ENCODE data around the gene DNAJC27. TPM values are rescaled to one million over a fixed set of nuclear protein-coding genes. Genes with fewer than 3 reads are reported as not detected.

The DNAJC27 gene
- total RNA-seq, 1 donor from 2014 or later, result 6.9 TPM

DNA sequence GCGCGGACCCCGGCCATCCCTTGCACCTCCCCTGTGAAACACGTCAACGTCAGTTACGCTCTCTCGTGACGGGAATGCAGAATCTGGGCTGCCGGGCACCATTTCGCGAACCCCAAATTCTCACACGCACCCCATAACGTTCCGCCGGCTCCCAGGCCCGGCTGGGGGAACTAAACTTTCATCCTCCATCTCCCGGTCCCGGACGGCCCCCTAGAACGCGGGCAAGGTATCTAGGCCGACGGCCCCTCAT is 544 bp downstream of the DNAJC27 start:
- intact Hi-C loops (cut with micrococcal nuclease), result loop anchor here (1.0 to 10.0 kb wide), 5 partner anchors 51 to 1064 kb away; partner anchors contain the start of genes ADCY3, ATAD2B, CENPO and NCOA1

DNA sequence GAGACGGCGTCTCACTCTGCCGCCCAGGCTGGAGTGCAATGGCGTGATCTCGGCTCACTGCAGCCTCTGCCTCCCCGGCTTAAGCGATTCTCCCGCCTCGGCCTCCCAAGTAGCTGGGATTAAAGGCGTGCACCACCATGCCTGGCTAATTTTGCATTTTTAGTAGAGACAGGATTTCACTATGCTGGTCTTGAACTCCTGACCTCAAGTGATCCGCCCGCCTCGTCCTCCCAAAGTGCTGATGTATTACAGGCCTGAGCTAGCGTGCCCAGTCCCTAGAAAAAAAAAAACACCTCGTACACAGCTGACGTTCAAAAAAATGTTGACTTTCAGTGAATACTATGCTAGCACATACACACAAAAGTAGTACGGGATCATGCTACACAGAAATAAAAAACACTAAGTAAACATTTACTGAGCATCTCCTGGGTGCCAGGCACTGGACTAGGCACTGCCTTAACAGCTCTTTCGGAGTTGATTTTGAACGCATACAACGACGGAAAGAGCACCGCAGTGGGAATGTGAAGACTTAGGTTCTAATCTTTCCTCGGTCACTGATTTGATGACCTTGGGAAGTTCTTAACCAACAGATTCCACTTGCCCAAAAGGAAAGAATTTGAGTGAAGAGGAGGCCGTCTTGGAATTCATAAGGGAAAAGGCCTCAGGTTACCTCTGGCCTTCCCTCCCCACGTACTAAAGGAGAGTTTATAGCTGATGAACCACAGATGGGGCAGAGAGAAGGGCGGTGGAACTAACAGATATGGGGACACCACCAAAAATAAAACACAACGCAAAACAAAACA is 1.1 kb downstream of the DNAJC27 start:
- intact Hi-C loops (cut with micrococcal nuclease), result loop anchor here (1.0 to 10.0 kb wide), 5 partner anchors 50 to 1064 kb away; partner anchors contain the start of genes ADCY3, ATAD2B, CENPO and NCOA1

DNA sequence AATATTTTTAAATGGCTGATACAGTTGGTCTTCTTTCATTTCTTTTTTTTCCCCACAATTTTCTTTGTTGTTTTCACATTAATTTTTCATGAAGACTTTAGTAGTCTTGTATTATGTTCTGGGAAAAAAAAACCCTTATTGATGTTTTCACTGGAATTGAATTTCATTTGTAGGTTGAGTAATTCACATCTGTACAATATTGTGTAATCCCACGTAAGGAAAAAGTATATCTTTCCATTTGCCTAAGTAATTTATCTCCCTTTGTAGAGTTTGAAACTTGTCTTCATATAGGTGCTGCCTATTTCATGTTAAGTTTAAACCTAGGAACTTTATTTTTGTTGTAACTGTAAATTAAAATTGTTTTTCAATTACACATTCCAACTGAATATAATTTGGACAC is 2.0 kb downstream of the DNAJC27 start:
- intact Hi-C loops (cut with micrococcal nuclease), result loop anchor here (2.0 to 10.0 kb wide), 3 partner anchors 479 to 1065 kb away; partner anchors contain the start of genes ATAD2B, NCOA1 and RAB10

DNA sequence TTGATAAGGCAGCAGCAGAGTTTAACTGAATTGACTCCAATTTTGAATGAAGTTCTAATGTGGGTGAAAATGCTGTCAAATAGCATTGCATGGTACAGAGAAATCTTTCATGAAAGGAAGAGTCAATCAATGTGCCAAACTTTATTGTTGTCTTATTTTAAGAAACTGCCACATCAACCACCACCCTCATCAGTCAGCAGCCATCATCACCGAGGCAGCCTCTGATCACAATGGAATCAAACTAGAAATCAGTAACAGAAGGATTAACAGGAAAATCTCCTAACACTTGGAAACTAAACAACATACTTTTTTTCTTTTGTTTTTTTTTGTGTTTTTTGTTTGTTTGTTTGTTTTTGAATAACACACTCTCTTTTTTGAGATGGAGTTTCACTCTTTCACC is 9.9 kb downstream of the DNAJC27 start:
- intact Hi-C loops (cut with micrococcal nuclease), result no loop called here

DNA sequence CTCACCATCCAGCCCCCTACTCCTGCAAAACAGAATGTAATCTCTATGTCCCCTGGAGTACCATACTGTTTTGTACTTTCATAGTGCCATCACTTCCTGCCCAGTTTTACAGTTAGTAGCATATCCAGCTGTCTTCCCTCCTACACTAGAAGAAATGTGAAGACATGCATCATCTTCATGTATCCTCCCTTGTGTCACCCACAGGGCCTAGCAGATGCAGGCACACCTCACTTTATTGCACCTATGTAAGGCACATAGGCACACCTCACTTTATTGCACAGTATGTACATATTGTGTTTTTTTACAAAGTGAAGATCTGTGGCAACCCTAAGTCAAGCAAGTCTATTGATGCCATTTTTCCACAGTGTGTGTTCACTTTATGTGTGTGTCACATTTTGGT is 12.0 kb downstream of the DNAJC27 start:
- intact Hi-C loops (cut with micrococcal nuclease), result no loop called here

DNA sequence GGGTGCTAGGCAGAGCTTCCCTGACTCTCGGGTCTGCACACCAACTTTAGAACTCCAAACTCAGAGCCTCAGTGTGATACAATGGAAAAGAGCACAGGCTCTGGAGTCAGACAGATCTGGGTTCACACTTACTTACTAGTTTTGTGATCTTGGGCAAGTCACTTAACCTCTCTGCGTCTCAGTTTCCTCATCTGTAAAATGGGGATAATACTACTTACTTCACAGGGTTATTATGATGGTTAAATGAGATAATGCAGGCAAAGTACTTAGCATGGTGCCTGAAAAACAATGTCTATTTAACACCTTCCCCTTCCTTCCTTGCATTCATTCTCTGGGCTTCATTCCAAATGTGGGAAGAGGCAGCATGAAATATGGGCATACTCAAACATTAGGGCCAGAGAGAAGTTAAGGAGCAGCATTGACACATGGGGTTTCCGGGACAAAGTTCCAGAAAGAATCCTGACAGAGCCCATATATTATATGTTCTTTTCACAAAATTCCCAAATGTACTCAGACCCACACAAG is 13.3 kb downstream of the DNAJC27 start:
- intact Hi-C loops (cut with micrococcal nuclease), result no loop called here

DNA sequence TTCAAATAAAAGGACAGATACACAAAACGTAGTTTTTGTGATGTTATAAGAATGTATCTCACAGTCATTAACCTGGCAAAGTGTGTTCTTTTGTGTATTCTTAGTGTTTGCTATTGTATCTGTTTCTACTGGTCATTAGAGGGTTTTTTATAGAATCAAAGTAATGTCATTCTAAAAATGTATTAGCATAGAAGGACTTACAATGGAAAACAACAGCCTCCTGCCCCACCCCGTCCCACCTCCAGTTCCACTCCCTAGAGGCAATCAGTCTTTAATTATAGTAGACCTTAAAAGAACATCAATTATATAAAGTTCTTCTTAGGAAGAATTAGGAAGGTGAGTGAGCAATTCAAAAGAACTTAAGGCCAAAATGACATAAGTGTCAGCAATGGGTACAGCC is 13.8 kb downstream of the DNAJC27 start:
- intact Hi-C loops (cut with micrococcal nuclease), result no loop called here

DNA sequence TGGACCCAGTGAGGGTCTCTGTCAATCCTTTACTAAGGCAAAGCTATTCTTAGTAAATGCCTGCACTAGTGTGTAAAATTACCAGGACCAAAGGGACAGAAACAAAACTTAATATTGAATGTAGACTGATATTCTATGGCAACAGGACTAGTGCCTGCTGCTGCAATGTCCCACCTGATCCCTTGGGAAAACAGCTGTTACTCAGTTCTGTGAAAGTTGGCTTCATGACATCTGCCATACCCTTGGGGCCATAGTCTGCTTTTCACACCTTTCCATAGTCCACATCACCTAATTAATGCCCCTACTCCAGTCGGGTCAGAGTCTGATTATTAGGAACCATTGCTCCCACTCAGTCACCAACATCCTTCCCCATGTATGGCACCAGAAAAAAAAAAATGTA is 14.5 kb downstream of the DNAJC27 start:
- intact Hi-C loops (cut with micrococcal nuclease), result no loop called here

DNA sequence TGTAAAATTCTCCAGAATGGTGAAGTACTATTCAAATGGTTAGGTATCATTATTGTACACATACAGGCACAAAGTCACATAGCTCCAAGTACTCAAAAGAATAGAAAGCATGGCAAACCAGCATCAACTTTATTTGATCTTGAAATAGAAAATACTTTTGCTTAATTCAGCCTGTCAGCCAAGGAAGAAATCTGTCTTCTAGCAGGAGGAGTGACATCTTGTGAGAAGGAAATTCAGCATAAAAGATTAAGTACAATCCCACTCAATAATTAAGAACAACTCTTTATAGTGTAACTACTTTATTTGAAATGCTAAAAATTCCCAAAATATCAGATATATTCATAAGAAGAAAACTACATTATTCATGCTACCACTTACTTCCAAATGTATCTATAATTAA is 15.8 kb downstream of the DNAJC27 start:
- intact Hi-C loops (cut with micrococcal nuclease), result no loop called here

DNA sequence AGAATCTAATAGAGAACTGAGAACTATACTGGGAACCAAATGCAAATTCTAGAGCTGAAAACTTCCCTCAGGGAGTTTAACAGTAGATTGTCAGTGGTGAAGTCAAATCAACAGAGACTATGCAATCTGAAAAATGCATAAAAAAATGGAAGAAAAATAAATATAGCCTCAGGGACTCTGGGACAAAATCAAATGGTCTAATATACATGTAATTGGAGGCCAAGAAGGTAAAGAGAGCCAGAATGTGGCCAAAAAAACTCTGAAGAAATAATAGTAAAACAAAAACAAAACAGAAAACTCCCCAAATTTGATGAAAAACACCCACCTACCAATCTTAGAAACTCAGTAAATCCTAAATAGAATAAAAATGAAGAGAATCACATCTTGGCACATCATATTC is 16.5 kb downstream of the DNAJC27 start:
- intact Hi-C loops (cut with micrococcal nuclease), result no loop called here

DNA sequence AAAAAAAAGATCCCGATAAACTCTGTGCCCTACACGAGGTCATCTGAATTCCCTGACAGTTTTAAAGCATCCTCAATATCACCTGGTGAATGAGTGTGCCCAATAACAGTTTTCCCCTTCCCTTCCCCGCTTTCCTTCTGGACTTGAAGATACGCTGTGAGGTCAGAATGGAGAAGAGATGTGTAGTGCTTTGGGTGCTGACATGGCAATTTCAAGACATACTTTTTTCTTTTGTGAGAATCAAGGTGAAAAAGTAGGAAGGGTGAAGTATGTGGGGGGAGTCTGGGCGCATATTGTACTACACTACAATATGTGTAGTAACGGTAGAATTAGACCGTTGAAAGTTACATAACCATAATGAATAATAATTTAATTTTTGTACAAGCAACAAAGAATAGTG is 21.7 kb downstream of the DNAJC27 start:
- intact Hi-C loops (cut with micrococcal nuclease), result no loop called here

DNA sequence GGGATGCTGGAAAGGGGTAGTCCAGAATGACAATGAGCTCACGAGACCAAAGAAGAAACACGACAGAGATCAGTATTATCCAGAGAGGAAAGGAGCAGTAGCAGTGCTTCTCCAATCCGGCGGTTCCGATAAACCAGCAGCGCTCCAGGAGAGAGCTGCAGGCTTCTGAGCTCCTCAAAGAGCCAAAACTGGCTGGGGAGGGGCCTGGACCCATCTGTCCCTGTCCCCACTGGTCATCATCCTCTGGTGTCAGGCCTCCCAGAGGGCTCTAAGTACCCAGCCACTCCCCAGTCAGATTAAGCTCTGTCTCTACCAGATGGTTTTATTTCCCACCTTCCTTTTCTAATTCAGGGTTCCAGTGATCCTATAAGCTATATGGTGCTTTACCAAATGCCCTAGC is 23.2 kb downstream of the DNAJC27 start:
- intact Hi-C loops (cut with micrococcal nuclease), result no loop called here

DNA sequence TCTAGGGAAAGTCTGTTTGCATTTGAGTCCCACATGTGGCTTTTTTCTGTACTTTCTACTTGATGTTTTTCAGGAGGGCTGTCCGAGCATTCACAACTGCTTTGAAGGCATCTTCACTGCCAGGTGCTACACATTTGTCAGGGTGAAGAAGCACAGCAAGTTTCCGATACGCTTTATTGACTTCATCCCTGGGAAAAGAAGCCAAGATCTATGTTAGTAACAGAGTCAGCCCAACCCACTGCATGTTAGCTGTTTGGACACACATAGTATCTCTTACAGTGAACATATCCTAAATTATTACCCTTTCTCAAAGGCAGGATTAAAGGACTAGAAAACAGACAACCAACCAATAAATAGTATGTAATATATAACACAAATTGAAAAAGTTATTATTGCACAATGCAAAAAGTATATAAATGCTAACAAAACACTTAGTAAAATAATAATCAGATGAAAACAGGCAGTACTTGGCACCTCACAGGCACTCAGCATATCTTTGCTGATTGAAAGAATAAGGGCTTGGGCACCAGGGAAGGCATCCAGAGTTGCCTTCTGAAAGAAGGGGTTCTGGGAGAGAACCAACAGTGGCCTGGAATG is 24.1 kb downstream of the DNAJC27 start:
- intact Hi-C loops (cut with micrococcal nuclease), result no loop called here

DNA sequence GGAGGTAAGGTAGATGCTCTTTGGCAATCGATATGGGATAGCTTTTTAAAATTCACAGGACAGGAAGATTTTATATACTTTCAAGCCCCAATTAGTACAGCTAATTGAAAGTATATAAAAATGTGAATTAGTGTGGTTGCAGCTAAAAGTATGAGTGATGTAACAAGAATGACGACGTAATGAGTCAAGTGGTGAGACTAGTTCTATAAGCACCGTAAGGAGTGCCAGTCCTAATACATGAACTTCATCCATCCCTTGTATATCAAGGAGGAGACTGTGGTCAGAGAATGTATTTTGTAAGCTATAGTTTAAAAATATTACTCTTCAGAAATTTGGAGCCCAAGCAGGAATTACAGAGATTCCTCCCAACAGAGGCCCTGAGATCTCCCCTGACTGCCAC is 25.8 kb downstream of the DNAJC27 start:
- intact Hi-C loops (cut with micrococcal nuclease), result no loop called here

DNA sequence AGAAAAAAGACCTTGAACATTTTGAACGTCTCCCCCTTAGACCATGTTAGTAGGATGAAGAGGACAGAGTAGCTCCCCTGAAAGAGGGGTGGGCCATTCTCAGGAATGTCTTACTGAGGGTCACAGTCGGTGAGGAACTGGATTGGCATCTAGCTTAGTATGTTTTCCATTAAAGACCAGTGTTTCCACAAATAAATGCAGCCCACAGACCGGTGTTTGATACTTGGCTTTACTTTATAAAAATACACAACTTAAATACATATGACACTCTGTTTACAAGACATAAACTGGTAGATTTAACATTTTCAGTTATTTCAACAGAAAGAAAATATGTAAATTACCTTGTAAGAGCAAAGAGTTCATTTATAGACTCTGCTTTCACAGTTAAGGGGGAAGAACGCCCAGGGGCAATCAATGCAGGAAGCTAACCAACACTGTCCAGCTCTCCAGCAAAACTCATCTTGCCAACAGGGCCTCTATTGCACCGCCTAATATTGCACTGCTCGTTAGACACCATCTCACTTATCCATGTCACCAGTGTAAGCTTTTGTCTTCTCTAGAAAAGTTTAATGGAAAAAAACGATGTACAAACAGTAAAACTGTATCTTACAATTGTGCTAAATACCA is 28.2 kb downstream of the DNAJC27 start:
- intact Hi-C loops (cut with micrococcal nuclease), result no loop called here

DNA sequence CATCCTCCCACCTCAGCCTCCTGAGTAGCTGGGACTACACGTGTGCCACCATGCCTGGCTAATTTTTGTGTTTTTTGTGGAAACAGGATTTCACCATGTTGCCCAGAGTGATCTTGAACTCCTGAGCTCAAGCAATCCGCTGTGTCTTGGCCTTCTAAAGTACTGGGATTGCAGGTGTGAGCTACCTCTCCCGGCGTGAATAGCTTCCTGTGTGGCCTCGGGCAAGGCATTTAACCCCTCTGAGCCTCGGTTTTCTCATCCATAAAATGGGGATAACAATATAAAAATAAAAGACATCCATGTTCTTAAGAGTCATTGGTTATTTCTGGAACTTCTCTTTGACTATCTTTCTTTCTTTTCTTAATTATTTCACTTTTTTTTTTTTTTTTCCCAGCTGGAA is 32.4 kb downstream of the DNAJC27 start:
- intact Hi-C loops (cut with micrococcal nuclease), result no loop called here

DNA sequence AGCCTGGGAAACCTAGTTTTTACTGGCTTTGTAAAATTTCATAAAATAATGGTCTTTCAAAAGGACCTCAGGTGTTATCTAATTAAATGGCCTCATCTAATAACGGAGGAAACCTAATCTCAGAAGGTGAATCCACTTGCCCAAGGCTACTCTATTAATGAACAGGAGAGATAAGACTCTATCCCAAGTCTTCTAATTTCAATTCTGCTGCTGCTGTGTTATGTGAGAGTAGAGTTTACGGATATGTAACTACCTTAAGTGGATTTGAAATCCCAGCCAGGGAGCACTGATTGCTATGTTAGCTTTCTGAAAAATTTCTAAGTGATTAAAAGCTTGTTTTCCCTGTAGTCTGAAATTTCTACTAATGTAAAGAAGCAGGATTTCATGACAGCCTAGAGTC is 34.5 kb downstream of the DNAJC27 start:
- intact Hi-C loops (cut with micrococcal nuclease), result no loop called here

DNA sequence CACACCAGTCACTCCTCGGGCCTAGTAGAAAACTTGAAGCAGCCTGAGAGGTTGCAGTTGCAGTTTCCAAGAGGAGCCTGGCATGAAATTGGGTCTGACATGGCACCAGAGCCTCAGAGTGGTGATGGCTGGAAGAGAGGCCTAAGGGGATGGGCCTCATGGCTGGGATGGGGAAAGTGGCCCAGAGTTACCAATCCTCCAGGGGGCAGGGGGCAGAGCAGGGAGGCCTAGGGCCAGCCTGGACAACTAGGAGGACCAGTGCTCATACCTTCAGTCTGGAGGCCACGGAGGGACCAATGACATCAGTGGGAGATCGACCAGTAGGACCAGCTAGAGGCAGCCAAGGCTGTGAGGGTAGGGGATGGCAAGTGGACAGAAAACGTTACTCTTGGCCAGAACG is 36.6 kb downstream of the DNAJC27 start:
- intact Hi-C loops (cut with micrococcal nuclease), result no loop called here

DNA sequence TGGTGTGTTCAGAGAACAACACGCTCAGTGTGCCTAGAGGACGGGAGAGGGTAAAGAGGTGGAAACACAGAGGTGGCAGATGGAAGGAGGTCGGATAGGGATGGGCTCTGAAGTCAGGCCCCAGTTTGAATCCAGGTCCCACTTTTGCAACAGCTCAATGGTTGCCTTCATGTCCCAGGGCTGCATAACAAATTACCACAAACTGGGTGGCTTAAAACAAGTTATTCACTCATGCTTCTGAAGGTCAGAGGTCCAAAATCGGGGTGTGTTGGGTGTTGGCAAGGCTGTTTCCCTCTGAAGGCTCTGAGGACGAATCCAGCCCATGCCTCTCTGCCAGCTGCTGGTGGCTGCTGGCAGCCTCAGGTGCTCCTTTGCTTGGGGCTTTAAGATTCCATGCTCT is 39.0 kb downstream of the DNAJC27 start:
- intact Hi-C loops (cut with micrococcal nuclease), result no loop called here

DNA sequence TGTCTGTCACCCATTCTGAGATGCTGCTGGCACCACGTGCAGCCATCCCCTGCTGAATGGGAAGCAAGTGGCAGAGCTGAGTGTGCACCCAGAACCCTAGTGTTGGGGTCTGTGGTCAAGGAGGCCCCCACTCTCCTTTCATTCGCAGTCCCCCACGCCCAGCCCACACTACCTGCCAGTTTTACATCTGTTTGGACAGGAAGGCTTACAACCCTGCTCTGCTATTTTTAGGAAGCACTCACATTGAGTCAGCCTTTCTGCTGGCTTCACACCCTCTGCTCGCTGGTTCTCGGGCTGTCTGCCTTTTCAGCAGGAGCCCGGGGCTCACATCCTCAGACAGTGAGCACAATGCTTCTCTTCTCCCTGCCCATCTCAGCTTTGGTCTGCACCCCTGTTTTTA is 41.0 kb downstream of the DNAJC27 start:
- intact Hi-C loops (cut with micrococcal nuclease), result no loop called here

DNA sequence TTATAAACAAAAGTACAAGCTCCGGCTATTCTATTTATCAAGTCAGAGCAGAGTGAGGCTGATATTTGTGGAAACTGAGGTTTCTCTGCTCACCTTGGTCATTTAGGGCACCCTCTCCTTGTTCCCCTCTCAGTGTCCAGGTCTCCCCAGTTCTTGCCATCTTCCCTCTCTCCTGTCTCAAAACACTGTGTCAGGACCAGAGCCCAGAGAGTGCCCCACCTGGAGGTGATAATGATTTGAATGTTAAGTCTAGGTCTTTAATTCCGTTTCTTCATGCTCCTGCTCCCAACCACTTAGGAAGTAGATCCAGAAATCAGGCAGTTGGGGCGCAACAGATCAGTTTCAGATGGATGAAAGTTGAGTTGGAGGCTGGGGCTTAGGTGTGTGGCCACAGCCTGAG is 42.5 kb downstream of the DNAJC27 start:
- intact Hi-C loops (cut with micrococcal nuclease), result no loop called here

DNA sequence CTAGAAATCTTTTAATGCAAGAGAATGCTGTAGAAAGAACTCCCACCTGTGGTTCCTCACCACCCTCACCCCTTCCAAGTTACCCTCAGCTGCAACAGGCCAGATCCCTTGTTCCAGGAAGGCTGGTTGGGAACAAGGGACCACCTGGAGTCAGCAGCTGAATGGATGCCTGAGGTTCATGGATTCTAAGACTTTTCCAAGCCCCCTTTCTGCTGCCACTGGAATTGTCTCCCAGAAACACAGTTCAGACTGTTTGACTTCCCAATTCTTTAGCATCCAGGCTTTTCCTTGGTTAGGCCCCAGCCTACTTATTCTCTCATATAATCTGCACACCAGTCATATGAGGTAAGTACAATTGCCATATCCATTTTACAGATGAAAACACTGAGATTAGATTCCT is 43.7 kb downstream of the DNAJC27 start:
- intact Hi-C loops (cut with micrococcal nuclease), result no loop called here
